HG03097 (cell line): ENCODE data around the gene SLC22A2.
A peak's percentile ranks its signal among the peaks of the same experiment; 100 is the strongest.
"Not testable (repeated sequence)": the region's sequence is repeated elsewhere in the genome, so short reads cannot be mapped to it uniquely, and the experiment has no call there.

Source experiments
- ATAC-seq: cut with Tn5 transposase; IDR thresholded peaks from one replicate; pipeline ENCODE4 v1.9.1; 2021; ENCODE audit not compliant: unreplicated experiment, low FRiP score

Gene SLC22A2

DNA sequence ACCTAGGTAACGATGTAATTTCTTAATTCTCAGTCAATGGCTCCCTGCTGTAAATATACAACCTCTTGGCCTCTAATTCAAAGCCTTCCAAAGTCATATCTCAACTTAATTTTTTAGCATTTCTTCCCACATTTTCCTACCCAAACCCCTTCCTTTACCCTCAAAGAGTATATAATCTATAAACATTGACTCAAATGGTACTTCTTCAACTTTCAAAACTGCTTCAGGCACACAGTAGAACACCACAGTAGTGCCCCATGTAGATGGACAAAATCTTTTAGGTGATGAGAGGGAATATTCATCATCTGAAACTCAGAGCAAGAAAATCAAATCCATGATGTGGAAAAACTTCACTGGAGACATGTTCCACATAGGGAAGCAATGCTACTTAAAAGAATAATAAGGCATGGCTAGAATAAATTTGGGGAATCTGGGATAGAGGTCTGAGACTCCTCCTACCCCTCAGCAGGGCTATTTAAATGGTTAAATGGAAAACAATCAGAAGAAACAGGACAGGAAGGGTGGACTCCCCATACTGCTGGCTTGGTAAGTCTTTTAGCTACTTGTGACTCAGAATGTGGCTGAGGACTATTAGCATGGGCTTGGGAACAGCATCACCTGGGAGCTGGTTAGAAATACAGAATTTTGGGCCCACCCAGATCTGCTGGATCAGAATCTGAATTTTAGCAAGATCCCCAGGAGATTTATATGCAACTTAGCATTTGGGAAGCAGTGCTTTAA lies 6.4 kb downstream of the SLC22A2 start:
- no peak for ATAC-seq

DNA sequence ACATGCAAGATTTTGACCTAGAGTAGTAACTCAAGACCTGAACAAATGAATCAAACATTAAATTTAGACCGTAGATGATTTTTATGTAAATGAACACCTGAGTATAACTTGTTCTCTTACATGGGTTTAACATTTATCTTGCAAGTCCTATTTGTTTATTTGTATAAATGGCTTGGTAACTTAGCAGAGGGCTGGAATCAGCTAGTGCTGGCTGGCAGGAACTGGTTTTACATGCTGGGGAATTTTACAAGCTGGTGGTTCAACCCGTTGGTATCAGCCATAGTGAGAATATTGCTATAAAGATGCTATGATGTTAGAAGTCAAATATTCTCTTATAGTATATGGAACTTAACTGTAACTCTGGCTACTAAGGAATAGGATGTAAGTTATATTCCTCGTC lies 8.9 kb downstream of the SLC22A2 start:
- ATAC-seq = no peak

DNA sequence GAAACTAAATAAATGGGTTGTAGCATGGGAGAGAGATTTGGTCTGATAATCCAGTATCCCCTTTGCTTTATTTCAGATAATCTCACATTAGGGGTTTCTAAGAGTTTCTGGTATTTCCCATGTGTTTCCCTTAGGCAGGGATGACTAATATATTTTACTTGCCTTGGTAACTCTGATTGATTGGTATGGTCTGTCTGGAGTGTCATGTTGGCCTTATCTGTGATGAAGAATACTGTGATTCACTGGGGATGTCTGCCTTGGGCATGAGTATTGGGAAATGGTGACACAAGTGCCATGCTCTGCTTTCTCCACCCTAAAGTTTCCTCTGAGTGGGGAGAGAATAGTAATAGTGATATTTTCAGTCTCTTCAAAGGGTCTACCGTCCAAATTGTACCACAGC lies 10.1 kb downstream of the SLC22A2 start:
- ATAC-seq = no peak

DNA sequence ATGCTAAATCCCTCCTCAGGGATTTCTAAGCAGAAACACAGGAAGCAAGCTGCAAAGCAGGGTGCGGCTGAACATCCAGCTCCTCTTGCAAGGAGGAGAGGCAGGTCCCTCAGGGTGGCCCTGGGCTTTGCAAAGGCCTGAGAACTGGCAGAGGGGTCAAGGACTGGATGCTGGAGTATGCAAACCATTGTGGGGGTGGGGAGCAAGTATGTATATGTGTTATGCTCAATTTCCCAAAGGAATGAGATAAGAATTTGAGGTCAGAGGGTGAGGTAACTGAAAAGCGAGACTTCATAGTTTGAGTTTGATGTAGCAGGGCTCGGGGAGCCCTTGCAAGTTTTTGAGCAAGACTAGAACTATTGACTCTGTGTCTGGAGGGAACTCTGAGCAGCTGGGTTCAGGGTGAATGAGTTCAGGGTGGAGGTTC lies 11.2 kb downstream of the SLC22A2 start:
- ATAC-seq = no peak

DNA sequence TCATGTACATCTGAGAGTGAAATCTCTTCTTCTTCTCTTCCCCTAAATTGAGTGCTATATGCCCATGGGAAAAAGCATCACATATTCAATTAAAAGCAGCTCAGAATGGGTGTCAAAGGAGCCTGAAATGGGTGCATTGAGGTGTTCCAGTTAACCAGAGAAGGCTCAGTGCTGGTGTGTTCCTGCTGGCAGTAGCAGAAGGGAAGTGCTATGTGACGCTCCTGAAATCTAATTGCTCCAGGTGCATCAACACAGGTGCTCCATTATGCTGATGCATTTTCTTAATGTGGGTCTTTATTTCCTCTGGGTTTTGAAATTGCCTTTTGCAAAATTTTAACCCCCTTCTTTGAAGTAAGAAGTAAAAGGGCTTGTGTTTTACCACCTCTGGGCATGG lies 17.9 kb downstream of the SLC22A2 start:
- no peak for ATAC-seq

DNA sequence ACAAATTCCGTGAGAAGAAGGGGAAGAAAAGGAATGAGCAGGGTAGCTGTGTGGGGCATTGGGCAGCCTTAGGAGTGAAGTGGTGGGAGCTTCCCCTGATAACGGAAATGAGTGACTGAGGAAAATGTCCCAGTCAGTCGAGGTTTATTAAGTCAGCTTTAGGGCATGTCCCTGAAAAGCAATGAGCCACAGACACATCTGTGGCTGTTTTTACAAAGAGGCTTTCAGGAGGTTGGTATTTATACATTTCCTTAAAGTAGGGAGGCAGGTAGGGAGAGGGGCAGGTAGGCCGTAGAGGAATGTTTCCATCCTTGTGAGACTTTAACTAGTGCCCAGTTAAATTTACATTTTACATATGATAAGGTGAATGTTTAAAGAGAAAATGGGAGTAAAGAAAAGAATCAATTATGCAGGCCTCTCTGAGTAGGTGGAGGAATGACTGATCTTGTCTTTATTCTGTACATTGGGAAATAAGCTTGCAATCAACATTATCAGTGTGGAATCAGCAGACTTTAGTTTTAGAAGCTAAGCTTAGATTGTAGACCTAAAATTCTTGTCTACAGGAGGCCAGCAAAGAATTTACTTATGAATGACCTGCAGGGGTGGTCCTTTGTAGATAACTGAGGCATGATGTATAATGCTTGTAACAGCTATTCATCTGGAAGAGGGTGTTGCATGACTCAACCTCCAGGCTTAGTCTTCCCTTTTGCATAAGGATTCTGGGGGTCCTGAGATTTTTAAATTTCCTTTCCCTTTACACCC lies 18.5 kb downstream of the SLC22A2 start:
- ATAC-seq = no peak

DNA sequence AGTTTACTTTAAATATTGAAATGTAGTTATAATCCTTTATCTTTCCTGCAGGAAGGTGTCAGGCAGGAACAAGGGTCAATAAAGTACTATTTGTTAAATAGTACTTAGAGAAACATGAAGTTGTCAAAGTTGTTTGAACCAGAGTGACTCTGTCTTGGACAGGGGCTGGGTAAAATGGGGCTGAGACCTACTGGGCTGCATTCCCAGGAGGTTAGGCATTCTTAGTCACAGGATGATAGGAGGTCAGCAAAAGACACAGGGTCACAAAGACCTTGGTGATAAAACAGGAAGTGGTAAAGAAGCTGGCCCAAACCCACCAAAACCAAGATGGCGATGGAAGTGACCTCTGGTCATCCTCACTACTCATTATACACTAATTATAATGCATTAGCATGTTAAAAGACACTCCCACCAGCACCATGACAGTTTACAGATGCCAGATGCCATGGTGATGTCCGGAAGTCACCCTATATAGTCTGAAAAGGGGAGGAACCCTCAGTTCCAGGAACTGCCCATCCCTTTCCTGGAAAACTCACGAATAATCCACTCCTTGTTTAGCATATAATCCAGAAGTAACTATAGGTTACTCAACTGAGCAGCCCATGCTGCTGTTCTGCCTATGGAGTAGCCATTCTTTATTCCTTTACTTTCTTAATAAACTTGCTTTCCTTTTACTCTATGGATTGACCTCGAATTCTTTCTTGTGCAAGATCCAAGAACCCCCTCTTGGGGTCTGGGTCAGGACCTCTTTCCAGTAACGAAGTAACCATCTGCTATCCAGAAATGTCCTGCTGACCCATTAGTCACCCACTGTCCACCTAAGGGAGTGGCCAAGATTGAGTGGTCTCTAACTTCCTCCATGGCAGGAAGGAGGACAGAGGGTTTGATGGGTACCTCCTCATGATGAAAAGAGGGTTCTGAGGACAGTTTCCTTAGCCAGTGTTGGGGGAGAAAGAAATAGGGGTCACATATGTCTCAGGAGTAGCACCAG lies 19.6 kb downstream of the SLC22A2 start:
- no peak for ATAC-seq

DNA sequence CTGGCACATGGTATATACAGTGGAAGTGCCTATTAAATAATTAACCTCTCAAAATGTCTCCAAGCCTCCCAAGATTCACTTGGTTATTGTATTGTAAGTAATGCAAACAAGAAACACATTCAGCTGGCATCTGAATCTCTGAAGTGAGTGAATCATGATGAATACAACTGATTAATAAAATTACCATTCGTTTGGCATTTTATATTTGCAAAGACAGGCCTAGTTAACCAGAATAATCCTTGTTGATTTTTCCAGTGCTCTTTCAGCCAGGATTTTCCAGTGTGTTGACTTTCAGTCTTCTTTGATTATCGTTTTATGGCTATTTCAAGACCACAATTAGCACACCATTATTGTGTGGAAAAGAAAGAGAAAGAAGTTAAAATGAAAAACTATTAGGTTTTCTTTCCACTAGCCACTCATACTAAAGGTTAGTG lies 20.3 kb downstream of the SLC22A2 start:
- ATAC-seq = no peak

DNA sequence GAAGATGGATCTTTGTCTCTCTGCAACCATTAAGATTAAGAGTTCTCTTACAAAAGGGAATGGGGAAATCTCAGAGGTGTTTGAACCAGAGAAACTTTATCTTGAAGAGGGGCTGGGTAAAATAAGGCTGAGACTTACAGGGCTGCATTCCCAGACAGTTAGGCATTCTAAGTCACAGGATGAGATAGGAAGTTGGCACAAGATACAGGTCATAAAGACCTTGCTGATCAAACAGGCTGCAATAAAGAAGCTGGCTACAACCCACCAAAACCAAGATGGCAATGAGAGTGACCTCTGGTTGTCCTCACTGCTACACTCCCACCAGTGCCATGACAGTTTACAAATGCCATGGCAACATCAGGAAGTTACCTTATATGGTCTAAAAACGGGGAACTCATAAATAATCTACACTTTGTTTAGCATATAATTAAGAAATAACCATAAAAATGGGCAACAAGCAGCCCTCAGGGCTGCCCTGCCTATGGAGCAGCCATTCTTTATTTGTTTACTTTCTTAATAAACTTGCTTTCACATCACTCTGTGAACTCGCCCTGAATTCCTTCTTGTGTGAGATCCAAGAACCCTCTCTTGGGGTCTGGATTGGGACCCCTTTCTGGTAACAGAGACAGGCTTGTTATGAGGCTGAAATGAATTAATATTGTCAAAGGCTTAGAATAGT lies 20.9 kb downstream of the SLC22A2 start:
- ATAC-seq = not testable (repeated sequence)

DNA sequence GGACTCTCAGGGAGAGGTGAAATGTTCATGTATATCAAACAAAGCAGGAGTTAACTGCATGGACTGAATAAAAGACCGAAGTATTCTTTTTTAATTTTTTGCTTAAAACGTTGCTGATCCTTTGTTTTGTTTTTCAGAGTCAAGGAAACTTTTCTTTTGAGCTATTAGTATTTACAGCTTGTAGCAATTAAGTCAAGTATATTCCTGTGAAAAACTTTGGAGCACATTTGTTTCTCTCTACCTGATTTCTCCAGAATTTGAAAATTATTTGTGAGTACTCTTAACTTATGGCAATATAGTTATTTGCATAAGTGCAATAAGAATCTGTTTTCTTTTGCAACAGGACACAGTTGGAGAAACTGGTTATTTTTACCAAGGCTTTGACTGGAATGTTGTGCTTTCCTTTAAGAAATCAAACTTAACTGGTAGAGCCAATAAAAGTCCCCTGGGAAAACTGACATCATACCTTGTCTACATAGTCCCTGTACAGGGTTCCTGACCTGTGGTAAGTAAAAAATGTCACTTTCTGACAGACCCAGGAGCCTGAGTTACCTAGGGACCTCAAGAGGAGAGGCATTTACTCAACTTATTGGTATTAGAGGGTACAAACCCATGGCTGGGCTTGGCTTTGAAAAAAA lies 22.3 kb downstream of the SLC22A2 start:
- not testable (repeated sequence) for ATAC-seq

DNA sequence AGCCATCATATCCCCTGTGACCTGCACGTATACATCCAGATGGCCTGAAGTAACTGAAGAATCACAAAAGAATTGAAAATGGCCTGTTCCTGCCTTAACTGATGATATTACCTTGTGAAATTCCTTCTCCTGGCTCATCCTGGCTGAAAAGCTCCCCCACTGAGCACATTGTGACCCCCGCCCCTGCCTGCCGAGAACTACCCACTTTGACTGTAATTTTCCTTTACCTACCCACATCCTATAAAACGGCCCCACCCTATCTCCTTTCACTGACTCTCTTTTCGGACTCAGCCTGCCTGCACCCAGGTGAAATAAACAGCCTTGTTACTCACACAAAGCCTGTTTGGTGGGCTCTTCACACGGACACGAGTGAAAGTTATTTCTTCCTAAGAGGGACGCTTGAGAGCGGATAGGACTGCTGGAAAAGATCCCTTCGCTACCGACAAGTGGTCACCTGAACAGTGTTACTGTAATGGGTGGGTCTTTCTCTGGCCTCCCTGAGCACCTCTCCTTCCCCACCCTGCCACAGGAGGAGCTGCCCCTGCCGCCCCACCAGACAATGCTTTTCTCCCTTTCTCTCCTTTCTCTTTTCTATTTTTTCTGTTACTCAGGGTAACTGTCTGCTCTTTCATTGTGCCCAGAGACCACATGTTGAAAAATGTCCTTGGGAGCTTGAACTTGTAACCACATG lies 24.5 kb downstream of the SLC22A2 start:
- not testable (repeated sequence) for ATAC-seq

DNA sequence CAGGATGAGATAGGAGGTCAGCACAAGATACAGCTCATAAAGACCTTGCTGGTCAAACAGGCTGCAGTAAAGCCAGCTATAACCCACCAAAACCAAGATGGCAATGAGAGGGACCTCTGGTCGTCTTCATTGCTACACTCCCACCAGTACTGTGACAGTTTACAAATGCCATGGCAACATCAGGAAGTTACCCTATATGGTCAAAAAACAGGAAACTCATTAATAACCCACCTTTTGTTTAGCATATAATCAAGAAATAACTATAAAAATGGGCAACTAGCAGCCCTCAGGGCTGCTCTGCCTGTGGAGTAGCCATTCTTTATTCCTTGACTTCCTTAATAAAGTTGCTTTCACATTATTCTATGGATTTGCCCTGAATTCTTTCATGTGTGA lies 30.9 kb downstream of the SLC22A2 start:
- no peak for ATAC-seq

DNA sequence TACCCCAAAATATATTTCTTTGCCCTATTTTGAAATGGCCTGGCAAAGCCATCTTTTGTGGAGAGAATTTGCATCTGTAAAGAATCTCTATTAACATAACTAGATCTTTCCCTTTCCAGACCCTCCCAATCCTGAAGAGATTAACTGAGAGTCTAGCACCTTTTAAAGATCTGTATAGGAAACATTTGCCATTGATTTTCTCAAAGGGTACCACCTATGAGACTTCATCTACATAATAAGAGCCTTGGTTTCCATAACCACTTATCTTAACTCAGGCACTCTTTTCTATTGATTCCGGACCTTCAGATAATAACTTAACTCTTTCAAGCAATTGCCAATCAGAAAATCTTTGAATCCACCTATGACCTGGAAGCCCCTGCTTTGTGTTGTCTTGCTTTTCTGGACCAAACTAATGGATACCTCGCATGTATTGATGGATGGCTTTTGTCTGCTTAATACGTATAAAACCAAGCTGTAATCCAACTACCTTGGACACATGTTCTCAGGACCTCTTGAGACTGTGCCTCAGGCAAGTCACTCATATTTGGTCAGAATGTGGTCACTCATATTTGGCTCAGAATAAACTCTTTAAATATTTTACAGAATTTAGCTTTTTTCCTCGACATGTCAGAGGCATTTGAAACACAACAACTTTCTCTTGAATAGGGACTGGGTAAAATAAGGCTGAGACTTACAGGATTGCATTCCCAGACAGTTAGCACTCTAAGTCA lies 31.4 kb downstream of the SLC22A2 start:
- ATAC-seq = no peak

DNA sequence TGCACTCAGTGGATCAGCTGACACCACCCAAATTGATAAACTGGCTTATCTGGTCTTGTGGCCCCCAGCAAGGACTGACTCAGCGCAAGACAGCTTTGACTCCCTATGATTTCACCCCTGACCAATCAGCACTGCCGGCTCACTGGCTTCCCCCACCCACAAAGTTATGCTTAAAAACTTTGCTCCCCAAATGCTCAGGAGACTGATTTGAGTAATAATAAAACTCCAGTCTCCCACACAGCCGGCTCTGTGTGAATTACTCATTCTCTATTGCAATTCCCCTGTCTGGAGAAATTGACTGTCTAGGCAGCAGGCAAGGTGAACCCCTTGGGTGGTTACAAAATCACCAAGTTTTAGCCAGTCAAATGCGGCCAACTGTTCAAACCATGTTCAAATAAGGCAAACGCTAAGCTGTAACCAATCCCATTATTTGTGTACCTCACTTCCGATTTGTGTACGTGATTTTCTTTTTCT lies 32.5 kb downstream of the SLC22A2 start:
- no peak for ATAC-seq

DNA sequence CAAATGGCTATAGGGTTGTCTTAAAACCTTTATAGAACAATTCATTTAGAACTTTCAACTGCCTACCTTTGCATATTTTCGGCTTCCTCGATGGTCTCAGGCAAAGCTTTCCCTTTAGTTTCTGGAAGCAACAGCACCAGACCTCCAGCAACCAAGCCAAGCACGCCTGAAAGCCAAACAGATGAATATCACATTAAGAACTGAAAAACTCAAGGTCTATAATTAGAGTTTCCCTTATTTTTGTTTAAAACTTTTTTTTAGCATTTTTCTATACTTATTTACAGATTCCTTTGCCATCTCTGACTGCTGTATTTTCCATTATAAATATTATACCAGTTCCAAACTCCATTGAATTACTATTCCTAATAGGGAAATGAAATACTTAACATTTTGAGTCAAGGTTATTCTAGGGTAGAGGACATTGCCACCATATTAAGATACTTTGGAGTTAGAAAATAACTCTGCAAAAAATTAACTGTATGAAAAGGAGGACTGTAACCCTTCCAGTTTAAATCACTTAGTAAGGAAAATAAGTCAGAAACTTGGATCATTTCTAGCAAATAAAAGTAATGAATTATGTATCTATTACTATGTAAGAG lies 33.9 kb downstream of the SLC22A2 start:
- ATAC-seq = no peak

DNA sequence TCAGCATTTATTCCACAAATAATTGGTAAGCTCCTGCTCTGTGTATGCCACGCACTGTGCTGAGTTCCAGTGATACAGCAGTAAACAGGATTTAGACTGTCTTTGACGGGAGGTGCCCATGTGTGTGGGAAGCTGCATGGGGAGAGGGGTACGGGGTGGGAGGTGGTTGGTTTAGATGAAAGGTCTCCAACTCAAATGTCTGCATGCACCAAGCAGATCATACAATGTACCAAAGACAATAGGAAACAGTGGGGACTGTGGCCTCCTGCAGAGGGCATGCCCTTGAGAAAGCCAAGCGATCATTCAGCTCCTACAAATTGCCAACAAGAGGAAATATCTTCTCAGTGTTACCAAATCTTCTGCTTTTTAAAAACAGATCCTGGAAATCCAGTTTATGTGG lies 36.1 kb downstream of the SLC22A2 start:
- no peak for ATAC-seq

DNA sequence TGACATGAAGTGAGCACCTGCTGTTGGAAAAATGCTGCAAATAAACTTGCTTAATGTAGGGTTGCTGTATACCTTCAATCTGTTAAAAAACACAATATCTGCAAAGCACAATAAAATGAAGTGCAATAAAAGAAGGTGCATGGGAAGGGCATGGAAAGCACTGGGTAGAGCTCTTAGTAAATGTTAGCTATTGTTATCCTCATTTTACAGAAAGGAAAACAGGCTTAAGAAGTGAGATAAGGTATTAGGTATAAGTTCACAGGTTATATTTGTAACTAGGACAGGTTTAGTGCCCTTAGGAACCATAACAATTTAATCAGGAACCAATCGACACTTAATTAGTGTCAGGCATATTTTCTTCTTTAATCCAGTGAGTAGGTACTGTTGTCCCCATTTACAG lies 36.7 kb downstream of the SLC22A2 start:
- ATAC-seq = no peak

DNA sequence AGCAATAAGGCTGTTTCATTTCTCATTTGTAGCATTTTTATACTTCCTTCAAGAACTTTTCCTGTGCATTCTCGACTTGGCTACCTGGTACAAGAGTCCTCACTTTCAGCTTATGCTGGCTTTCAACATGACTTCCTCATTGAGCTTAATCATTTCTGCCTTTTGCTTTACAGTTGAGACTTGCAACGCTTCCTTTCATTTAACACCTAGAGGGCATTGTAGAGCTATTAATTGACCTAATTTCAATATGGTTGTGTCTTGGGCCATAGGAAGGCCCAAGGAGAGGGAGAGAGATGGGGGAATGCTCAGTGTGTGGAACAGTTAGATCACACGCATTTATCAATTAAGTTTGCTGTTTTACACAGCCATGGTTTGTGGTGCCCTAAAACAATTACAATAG lies 37.2 kb downstream of the SLC22A2 start:
- peak; percentile 83 for ATAC-seq
